Measurements from ENCODE around the gene PCGF3. TPM values are rescaled to one million over a fixed set of nuclear protein-coding genes. Genes with fewer than 3 reads are reported as not detected.
"Not testable (repeated sequence)": the region's sequence is repeated elsewhere in the genome, so short reads cannot be mapped to it uniquely, and the experiment has no call there.

The PCGF3 gene
- total RNA-seq, 1 donor from 2014 or later, result 35.2 TPM

GRCh38 chr4:664713-665231 lies 40.9 kb upstream of the PCGF3 start:
- no peak overlapping the region for H3K4me3 ChIP-seq (ENCODE audit: low read depth, low read length)
- no peak for DNase-seq (ENCODE audit: low read depth)
- TF ChIP-seq CTCF (conservative IDR thresholded peaks at IDR 0.05; ENCODE audit: low read depth, low read length), result no peak

GRCh38 chr4:665381-665750 lies 40.3 kb upstream of the PCGF3 start:
- H3K4me3 ChIP-seq (ENCODE audit: low read depth, low read length), result no peak overlapping the region
- no peak for DNase-seq (ENCODE audit: low read depth)
- TF ChIP-seq CTCF (conservative IDR thresholded peaks at IDR 0.05; ENCODE audit: low read depth, low read length), result no peak

GRCh38 chr4:665751-666435 lies 39.7 kb upstream of the PCGF3 start:
- DNase-seq (ENCODE audit: low read depth), result no peak
- no peak overlapping the region for H3K4me3 ChIP-seq (ENCODE audit: low read depth, low read length)
- no peak for TF ChIP-seq CTCF (conservative IDR thresholded peaks at IDR 0.05; ENCODE audit: low read depth, low read length)

GRCh38 chr4:666436-666810 lies 39.2 kb upstream of the PCGF3 start:
- DNase-seq (ENCODE audit: low read depth), result no peak
- H3K4me3 ChIP-seq (ENCODE audit: low read depth, low read length), result no peak overlapping the region
- TF ChIP-seq CTCF (conservative IDR thresholded peaks at IDR 0.05; ENCODE audit: low read depth, low read length), result no peak

- DNase-seq (ENCODE audit: low read depth), result no peak
- TF ChIP-seq CTCF (conservative IDR thresholded peaks at IDR 0.05; ENCODE audit: low read depth, low read length), result no peak
Measured at GRCh38 chr4:666822-667544, 38.6 kb upstream of the PCGF3 start.

GRCh38 chr4:667545-667925 lies 38.1 kb upstream of the PCGF3 start:
- no peak for DNase-seq (ENCODE audit: low read depth)
- TF ChIP-seq CTCF (conservative IDR thresholded peaks at IDR 0.05; ENCODE audit: low read depth, low read length), result no peak
- H3K4me3 ChIP-seq (ENCODE audit: low read depth, low read length), result no peak overlapping the region

More at GRCh38 chr4:666822-667544, 38.6 kb upstream of the PCGF3 start:
- no peak overlapping the region for H3K4me3 ChIP-seq (ENCODE audit: low read depth, low read length)

GRCh38 chr4:668219-668618 lies 37.4 kb upstream of the PCGF3 start:
- not testable (repeated sequence) for H3K4me3 ChIP-seq (ENCODE audit: low read depth, low read length); DNase-seq (ENCODE audit: low read depth)

GRCh38 chr4:669806-670559 lies 35.6 kb upstream of the PCGF3 start:
- H3K4me3 ChIP-seq (ENCODE audit: low read depth, low read length); DNase-seq (ENCODE audit: low read depth): not testable (repeated sequence)
